Embryonic facial prominence (tissue), 1 donor: ENCODE measurements around the gene LRRC45.

Source experiments
- DNase-seq: peaks from one replicate; pipeline ENCODE4 v3.0.0-alpha.2; 2016; ENCODE audit errors: extremely low spot score

Gene LRRC45

DNA sequence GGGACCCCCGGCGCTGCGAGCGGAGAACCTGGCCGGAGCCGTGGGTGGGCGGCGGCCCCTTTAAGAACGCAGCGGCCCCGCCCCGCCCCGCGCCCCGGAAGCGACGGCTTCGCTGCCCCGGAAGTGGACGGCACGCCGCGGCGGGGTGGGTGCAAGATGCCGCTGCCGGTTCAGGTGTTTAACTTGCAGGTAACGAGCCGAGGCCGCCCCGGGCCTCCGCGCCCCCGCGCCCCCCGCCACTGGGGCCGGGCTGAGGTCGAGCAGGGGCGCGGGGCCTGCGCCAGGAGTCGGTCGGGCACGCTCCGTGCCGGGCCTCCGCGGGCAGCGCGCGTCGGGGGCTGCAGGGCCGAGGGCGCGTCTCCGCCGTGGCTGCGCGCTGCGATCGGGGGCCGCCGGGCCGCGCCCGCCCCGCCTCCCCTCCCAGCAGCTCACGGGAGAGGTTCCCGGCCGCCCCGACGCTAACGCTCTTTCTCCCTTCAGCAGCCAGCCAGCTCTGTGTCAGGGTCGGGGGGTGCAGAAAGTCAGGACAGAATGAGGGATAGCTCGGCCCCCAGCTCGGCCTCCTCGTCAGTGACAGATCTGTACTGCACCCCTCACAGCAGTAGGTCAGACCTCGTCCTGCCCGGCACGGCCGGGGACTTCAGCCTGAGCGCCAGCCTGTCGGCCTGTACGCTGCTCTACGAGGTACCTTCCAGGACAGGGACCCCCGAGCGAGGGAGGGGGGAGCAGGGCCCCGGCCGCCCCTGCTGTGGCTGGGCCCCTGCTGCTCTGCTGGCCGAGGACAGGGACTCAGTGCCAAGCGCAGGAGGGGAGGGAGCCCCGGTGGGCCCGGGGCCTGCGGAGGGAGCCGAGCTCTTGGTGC is 28.9 kb downstream of the LRRC45 start, which contains the start of the genes GPS1 and RFNG:
GPS1 (plus strand) TSS at position 123 of the 862 bp plus-strand sequence; CDS start at position 157, 34 bp downstream.
RFNG (minus strand) TSS at position 36 of the 862 bp plus-strand sequence. CDS start 45 bp downstream, outside the sequence.
- no peak for DNase-seq

DNA sequence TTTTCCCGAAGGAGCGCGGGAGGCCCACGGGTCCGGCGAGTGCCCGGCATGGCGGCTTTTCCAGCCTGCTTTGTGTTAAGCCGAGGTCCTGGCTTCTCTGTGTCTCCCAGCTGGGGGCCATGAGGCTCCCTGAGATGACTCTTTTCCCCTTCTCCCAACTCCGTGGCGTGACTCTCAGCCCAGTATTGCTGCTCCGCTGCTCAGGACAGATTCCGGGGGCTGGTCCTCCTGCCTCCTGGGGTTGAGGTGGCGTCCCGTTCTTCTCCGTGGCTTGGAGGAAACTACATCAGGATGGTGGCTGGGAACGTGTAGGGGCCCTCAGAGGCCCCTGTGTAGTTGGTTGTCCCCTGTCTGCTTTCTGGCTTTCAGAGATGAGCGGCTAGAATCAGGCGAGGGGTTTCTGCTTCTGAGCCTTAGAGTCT is 29.5 kb downstream of the LRRC45 start:
- DNase-seq: no peak

DNA sequence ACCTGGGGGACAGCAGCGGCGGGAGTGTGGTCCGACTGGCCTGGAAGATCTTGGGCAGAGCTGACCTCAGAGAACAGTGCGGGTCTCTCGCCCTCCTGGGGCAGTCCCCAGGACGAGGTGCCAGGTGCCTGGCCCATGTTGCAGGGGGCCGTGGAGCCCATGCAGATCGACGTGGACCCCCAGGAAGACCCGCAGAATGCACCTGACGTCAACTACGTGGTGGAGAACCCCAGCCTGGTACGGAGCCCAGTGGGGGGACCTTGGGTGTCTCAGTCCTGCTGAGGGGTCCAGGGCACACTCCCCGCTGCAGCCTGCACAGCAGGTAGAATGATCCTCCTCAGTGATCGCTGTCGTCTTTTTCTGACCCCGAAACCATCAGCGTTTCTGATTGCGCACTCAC is 30.0 kb downstream of the LRRC45 start:
- DNase-seq: no peak

DNA sequence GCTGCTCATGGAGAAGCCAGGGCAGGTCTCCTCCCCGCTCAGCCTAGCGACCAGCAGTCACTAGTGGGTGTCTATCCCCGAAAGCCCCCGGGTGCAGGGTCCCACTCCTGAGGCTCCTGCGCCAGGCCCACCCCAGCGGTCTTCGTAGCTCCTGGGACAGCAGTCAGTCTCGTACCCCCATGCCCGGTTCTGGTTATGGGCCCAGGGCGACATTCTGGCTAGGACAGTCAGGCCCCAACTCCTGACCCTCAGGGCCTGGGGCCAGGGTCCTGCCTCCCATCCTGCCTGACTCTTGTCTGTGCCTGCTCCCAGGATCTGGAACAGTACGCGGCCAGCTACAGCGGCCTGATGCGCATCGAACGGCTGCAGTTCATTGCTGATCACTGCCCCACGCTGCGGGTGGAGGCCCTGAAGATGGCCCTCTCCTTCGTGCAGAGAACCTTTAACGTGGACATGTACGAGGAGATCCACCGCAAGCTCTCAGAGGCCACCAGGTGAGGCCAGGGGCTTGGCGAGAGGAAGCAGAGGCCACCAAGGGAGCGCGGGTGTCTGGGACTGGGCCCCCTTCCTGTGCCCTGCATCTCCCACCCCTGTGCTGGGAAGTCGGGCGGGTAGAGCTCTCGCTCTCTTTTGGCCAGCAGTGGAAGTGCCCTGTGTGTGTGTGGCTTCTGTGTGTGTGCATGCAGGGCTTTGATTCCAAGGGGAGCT is 30.6 kb downstream of the LRRC45 start:
- DNase-seq: no peak

DNA sequence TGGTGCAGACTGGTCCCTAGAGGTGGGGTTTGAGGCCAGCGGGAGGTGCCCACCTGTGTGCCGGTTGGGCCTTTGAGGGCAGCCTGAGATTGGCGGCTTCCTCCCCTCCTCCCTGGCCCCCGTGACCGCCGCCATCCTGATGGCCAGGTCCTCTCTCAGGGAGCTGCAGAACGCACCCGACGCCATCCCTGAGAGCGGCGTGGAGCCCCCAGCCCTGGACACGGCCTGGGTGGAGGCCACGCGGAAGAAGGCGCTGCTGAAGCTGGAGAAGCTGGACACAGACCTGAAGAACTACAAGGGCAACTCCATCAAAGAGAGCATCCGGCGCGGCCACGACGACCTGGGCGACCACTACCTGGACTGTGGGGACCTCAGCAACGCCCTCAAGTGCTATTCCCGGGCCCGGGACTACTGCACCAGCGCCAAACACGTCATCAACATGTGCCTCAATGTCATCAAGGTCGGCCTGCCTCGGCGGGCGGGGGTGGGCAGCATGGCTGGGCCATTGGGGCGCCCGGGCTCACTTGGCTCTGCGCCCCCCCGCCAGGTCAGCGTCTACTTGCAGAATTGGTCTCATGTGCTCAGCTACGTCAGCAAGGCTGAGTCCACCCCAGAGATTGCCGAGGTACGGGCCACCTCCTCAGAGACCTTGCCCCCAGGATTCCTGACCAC is 31.4 kb downstream of the LRRC45 start:
- no peak for DNase-seq

DNA sequence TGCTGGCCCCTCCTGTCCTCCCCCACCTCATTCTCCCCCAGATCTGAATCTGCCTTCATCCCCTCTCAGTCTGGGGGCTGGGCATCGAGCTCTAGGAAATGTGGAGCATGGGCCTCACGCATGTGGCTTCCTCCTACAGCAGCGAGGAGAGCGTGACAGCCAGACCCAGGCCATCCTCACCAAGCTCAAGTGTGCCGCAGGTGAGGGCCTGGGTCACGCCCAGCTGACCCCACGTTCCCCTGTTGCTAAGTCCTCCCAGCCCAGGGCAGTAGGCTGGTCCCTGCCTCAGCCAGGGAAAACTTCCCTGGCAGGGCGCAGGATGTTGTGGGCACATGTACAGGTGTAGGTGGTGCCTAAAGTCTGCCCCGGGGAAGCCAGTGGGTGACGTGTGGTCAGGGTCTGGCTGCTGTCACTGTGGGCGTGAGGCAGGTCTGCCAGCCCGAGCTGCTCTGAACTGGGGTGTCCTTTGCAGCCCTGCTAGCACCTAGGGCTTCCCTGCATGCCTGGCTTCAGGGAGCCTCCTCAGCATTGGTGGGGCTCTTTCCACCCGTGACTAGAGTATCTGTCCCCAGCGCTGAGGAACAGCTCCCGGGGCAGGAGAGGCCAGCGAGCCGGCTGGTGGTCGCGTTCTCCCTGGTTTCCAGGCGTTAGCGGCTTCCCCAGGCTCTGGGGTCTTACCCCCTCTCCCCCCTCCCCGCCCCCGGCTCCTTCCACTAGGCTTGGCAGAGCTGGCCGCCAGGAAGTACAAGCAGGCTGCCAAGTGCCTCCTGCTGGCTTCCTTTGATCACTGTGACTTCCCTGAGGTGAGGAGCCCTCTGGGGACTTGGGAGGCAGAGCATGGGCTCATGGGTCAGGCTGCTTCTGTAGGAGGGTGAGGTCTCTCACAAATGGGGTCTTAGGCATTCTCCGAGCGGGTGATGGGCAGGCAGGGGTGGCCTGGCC is 32.2 kb downstream of the LRRC45 start:
- DNase-seq: no peak

DNA sequence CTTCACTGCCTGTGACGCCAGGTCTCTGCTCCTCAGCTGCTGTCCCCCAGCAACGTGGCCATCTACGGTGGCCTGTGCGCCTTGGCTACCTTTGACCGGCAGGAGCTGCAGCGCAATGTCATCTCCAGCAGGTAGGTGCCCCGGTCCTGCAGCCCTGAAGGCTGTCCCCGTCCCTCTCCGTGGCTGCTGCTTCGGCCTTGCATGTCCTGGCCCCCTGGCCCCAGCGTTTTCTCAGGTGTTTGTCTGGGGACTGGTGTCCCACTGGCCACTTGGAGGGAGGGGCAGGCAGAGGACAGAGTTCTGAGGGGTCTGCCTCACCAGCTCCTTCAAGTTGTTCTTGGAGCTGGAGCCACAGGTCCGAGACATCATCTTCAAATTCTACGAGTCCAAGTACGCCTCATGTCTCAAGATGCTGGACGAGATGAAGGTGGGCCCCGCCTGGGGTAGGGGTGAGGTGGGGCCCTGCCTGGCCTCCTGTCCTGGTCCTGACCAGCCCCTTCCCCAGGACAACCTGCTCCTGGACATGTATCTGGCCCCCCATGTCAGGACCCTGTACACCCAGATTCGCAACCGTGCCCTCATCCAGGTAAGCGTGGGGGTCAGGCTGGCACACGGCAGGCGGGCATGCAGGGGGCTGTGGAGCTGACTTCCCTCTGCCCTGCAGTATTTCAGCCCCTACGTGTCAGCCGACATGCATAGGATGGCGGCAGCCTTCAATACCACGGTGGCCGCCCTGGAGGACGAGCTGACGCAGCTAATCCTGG is 33.0 kb downstream of the LRRC45 start:
- DNase-seq: no peak

DNA sequence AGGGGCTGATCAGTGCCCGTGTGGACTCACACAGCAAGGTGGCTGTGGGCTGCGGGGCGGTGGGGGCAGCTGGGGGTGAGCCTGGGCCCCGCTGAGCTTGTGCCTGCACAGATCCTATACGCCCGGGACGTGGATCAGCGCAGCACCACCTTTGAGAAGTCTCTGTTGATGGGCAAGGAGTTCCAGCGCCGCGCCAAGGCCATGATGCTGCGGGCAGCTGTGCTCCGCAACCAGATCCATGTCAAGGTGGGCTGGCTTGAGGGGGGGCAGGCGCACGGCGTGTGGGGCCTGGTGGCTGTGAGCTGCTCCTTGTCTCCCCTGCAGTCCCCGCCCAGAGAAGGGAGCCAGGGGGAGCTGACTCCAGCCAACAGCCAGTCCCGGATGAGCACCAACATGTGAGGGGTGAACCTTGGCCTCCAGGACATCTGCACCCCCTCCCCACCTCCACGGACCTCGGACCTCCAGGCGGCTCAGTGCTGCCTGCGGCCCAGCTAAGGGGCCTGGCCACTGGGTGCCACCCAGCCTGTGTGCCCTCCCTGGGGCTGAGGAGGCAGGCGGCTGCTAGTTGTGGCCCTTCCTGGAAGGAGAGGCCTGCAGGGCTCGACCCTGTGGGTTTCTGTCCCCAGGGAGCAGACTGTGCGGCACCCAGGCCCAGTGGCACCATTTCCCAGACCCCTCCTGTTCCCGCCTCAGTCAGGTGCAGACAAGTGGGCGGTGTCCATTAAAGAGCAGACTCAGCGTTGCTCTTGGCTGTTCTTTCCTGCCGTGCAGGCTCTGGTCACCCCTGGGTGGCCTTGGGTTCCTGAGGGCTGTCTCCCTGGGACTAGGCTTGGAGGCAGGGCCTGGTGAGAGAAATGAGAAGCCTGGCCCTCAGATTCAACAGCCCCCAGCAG is 33.9 kb downstream of the LRRC45 start:
- no peak for DNase-seq

DNA sequence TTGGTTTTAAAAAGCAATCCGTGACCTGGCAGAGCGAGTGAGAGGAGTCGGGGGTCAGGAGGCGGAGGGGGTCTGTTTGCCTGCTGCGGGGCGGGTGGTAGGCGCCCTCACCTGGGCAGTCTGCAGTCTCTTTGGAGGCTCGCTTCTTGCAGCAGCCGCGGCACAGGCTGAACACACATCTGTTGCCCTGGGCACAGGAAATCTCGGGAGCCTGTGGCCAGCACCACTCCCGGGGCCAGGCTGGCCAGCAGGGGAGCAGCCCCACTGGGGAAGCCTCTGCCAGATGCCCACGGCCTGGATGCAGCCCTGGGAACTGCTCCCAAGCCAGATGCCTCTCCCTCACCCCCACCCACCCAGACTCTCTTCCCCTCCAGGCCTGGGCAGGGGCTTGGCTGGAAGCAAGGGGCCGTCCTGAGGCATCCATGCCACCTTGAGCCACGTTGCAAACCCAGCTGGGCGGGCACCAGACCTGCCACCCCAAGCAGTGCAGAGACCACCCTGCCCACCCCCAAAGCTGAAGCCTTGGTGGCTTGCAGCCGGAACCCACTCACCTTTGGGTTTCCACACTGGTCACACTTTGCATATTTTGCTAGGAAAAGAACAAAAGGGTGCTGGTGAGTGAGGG is 35.2 kb downstream of the LRRC45 start:
- no peak for DNase-seq

DNA sequence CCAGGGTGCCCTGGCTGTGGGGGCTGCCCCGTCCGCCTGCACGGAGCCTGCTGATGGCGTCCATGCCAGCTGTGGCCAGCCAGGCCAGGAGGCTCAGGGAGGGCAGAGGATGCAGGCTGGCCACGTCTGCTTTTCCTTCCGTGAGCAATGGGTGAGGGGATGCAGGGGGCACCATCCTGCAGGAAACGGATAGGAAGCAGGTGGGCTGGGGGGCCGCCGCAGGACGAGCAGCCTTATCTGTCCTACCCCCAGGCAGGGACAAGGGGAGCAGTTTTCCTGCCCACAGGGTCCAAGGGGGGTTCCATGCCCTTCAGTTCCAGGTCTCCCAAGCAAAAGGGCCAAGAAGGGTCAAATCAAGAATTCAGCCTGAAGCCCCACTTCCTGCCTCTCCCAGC is 35.7 kb downstream of the LRRC45 start:
- no peak for DNase-seq

DNA sequence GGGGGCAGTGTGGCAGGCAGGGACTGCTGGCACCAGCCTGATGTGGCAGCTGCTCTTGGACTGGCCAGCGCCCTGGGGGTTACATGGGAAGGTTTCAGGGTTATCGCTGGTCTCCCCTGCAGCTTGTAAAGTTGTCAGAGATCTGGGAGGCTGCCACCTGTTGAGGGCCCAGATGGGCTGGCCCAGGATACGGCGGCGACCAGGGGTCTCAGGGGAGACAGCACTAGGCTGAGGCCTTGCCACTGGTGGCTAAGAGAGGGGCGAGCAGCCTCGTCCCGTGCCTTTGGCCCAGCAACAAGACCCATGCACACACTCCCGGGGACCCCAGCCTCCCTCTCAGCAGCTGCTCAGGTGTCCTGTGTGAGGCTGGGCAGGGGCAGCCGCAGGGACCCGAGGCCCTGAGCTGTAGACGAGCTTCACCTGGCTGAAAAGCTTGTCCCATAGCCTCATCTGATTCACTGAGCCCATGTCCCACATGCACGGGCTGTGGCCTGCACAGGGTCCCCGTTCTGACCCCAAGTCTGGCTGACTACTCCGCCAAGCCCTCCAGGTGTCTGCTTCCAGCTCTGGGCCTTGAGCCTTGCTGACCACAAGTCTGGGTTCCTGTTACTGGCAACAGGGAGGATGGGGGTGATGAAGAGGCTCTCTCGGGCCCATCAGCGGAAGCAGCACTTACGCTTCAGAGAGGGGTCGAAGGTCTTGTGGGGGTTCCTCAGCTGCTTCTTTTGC is 36.3 kb downstream of the LRRC45 start:
- DNase-seq: no peak

DNA sequence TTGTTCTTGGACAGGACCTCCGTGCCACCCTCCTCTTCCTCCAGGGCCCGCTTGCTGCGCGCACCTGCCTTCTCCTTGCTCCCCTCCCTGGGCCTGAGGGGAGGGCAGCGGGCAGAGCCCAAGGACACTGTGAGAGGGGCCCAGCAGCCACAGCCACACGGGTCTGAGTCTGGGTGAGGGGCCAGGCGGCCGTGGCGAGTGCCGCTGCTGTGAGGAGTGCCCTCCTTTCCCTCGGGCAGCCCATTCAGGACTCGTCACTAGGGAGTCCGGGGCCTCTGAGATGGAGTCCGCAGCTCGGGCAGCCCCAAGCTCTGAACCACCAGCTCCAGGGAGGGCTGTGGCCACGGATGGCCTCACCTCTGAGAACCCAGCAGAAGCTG is 36.9 kb downstream of the LRRC45 start:
- no peak for DNase-seq

DNA sequence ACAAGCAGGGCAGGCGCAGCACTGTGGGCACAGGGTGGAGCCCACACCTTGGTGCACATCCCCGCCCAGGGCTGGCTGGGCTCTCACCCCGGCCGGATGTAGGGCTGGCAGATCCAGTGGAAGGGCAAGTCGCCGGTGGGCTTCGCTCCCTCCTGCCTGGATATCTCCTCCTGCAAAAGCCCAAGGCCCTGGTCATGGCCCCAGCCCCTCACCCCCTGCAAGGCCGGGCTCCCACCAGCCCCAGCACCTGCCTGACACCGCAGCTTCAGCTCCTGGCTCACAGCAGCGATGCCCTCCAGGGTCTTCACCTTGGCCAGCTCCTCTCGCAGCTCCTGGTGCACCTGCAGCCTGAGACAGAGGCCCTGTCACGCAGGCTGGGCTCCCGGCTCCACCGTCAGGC is 37.5 kb downstream of the LRRC45 start:
- no peak for DNase-seq

DNA sequence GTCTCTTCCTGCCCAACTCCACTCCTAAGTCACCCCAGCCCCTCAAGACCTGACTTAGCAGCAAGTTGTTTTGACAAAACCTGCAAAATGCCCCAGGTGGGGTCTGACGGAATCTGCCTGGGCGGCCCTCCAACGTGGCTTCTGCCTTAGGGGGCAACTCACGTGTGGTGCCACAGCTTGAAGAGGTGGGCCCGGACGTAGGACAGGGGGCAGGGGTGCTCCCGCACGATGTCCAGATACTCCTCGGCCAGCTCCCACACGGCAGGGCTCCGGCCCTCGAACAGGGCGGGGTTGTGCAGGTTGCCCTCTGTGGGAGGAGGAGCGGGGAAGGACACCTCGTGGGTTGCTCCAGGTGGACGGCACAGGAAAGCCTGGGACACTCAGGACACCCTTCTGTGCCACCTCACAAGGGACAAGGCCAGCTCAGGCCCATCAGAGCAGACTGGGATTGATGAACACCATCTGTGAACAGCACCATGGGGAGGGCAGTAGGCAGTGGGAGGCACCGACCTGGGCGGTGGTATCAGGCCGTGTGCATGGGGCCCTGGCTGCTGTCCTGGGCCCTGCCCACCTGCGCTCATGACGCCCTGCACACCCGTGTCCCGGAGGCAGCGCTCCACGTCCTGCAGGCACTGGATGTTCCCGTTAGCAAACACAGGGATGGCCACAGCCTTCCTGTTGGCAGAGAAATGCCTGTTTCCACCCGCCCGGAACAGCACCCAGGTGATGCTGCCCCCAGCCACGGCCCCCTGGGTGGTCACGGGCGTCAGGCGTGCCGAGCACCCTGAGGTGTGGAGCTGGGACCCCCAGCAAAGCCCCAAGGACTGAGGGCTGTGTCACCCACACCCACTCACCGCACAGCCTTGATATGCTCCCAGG is 38.2 kb downstream of the LRRC45 start:
- DNase-seq: no peak

DNA sequence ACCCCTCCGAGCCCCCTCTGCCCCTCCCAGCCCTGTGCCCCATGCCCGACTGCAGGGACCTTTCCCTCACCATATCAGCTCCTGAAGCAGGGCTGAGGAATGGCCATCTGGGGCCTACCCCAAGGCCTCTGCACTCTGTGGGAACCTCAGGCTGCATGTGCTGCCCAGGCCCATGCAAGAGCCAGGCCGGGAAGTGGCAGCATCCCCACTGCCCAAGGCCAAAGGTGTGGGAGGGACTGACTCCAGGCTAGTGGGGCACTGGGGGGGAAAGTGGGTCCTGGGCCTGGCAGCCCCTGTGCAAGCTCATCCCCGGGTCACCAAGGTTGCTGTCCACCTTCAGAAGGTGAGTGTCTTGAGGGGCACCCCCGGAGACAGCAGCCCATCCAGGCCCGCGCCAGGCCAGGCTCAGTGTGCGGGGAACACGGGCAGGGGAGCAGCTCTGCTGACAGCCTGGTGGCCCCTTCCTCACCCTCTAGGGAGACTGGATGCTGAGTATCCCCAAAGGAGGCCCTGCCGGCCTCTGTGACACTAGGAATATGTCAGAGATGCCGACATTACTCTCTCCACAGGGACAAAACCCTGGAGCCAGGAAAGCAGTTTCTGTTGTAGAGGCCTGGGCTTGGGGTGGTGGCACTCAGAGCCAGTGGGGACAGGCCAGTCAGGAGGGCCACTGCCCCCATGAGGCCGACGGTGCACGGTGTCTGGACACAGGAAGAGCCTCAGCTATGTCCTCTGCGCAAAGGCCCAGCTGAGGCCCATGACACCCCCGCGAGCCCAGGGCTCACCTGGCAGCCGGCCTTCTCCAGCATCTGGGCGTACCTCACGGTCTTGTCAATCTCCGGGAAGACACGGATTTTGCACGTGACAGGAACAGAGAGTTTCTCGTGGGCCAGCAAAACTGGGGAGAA is 39.2 kb downstream of the LRRC45 start:
- DNase-seq: no peak

DNA sequence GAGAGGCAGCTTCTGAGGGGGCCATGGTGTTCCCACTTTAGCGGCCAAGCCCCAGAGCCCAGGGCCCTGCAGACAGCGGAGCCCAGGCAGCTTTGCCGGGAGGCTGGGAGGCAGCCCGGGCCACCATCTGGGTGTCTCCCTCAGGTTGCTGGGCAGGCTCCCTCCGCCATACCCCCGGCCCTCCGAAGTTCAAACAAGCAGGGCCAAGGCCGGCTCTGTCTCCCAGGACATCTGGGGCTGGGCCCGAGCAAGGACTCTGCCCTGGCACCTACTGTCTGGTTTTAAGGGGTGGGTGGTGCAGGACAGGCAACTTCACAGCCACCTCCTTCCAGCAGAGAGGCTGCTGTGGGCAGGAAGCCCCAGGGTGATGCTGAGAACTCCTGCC is 39.9 kb downstream of the LRRC45 start:
- no peak for DNase-seq
